Measurements from ENCODE around the gene MEF2C. TPM values are rescaled to one million over a fixed set of nuclear protein-coding genes. Genes with fewer than 3 reads are reported as not detected.

Gene MEF2C
- polyA plus RNA-seq, 3 donors: 32.0 to 89.3 (median 88.3) TPM

DNA sequence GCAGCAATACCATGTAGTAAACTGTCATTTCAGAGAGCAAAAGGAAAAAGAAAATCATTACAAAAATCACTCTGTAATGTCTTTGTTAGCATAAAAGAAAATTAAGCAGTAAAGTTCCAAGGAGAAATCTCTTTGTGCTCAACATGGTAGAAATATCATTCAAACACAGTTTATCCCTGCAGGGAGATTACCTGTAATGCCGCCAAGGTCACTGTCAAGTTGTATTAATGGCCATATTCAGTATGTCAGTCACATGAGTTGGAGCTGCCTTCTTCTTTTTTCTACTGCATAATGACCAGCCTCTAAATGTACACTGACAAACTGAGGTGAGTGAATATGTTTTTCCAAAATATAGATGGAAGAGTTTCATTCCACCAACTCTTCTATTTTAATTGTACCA, 36.5 kb downstream of the MEF2C start:
- no peak overlapping the region for H3K4me2 ChIP-seq (replicated peaks; ENCODE audit: extremely low read depth, low read length, poor library complexity, severe bottlenecking)

DNA sequence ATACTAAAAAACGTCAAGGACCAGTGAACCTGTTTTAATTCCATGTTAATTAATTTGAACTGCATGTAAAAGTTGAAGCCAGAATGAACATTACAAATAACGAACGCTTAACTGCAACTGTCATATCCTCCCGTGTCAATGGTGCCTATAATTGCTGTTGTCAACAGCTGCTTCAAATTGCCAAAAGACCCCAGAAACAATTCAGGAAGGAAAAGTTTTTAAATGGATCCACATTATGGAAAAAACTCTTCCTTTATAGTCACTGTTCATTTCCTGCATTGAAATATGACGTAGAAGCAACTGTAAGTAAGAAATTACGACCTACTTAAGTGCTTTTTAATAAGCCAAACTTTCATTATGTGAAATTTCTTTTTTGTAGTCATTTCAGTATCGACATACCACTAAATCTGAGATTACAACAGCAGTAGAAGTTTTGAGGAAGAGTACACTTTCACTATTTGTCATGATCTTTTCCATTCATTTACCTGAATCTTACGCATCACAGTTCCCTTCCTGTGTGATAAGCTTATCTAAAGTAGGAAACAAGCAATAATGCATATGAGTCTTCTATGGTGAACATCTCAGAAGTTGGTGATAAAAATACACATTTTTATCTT, 37.8 kb downstream of the MEF2C start:
- intact Hi-C loops (cut with micrococcal nuclease): no loop called here
- Mint-ChIP-seq H3K27me3 (ENCODE audit: low read depth in 3 of 3) (no peaks in the 10 kb centered on the region), H3K27ac (peak overlapping the region in 4 of 7 donors; percentile 26 to 38 (median 32)), H3K4me1 (peaks cover 38% of the 10 kb centered on the region), H3K4me3 (no peak overlapping the region), H3K36me3 (peaks cover 13 to 19% of the 10 kb centered on the region in 2 donors), H3K9me3 (no peaks in the 10 kb centered on the region)
- Histone ChIP-seq H3K4me1 (ENCODE audit: control insufficient read depth in 1 of 2, insufficient read depth in 2 of 2, low read length in 2 of 2) (peaks cover 7 to 28% of the 10 kb centered on the region in 2 donors), H3K79me2 (ENCODE audit: insufficient read depth, low read length) (peaks cover 39% of the 10 kb centered on the region), H4K20me1 (ENCODE audit: insufficient read depth, low read length) (peaks cover 23% of the 10 kb centered on the region), H3K4me3 (replicated peaks in 1 of 3; ENCODE audit: low read depth in 2 of 3, low read length in 3 of 3) (no peak overlapping the region), H3K9me3 (replicated peaks in 1 of 2; ENCODE audit: control insufficient read depth in 1 of 2, insufficient read depth in 1 of 2, low read length in 2 of 2) (no peaks in the 10 kb centered on the region), H2AFZ (ENCODE audit: insufficient read depth, low read depth, low read length, poor library complexity, severe bottlenecking) (no peak overlapping the region), H3K4me2 (replicated peaks; ENCODE audit: extremely low read depth, low read length, poor library complexity, severe bottlenecking) (peak overlapping the region; percentile 2), H3K27me3 (ENCODE audit: control insufficient read depth in 2 of 2, insufficient read depth in 2 of 2, low read length in 2 of 2) (no peaks in the 10 kb centered on the region), H3K27ac (ENCODE audit: low read depth in 1 of 2, low read length in 2 of 2) (no peak overlapping the region), H3K36me3 (replicated peaks in 1 of 2; ENCODE audit: control insufficient read depth in 1 of 2, insufficient read depth in 2 of 2, low read length in 2 of 2) (peaks cover 0 to 3% of the 10 kb centered on the region in 2 donors), H3K9ac (ENCODE audit: insufficient read depth, low read length, poor library complexity, severe bottlenecking) (no peak overlapping the region)
- peak in 2 of 3 donors; percentile 19 to 29 for DNase-seq
- TF ChIP-seq, protein P1, sequence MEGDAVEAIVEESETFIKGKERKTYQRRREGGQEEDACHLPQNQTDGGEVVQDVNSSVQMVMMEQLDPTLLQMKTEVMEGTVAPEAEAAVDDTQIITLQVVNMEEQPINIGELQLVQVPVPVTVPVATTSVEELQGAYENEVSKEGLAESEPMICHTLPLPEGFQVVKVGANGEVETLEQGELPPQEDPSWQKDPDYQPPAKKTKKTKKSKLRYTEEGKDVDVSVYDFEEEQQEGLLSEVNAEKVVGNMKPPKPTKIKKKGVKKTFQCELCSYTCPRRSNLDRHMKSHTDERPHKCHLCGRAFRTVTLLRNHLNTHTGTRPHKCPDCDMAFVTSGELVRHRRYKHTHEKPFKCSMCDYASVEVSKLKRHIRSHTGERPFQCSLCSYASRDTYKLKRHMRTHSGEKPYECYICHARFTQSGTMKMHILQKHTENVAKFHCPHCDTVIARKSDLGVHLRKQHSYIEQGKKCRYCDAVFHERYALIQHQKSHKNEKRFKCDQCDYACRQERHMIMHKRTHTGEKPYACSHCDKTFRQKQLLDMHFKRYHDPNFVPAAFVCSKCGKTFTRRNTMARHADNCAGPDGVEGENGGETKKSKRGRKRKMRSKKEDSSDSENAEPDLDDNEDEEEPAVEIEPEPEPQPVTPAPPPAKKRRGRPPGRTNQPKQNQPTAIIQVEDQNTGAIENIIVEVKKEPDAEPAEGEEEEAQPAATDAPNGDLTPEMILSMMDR (IDR thresholded peaks at IDR 0.05): no peak
- WGBS (ENCODE audit: insufficient coverage): no CpG with 5 or more reads among the region's 8 CpGs

More for the DNA sequence above, 36.5 kb downstream of the MEF2C start:
- Histone ChIP-seq H3K79me2 (ENCODE audit: insufficient read depth, low read length) (peaks cover 28% of the 10 kb centered on the region), H3K4me1 (ENCODE audit: control insufficient read depth in 1 of 2, insufficient read depth in 2 of 2, low read length in 2 of 2) (peaks cover 7 to 28% of the 10 kb centered on the region in 2 donors), H3K9ac (ENCODE audit: insufficient read depth, low read length, poor library complexity, severe bottlenecking) (no peak overlapping the region), H4K20me1 (ENCODE audit: insufficient read depth, low read length) (peaks cover 33% of the 10 kb centered on the region), H3K4me3 (replicated peaks in 1 of 3; ENCODE audit: low read depth in 2 of 3, low read length in 3 of 3) (no peak overlapping the region), H3K27ac (ENCODE audit: low read depth in 1 of 2, low read length in 2 of 2) (no peak overlapping the region), H2AFZ (ENCODE audit: insufficient read depth, low read depth, low read length, poor library complexity, severe bottlenecking) (no peak overlapping the region), H3K9me3 (replicated peaks in 1 of 2; ENCODE audit: control insufficient read depth in 1 of 2, insufficient read depth in 1 of 2, low read length in 2 of 2) (no peaks in the 10 kb centered on the region), H3K27me3 (ENCODE audit: control insufficient read depth in 2 of 2, insufficient read depth in 2 of 2, low read length in 2 of 2) (no peaks in the 10 kb centered on the region), H3K36me3 (replicated peaks in 1 of 2; ENCODE audit: control insufficient read depth in 1 of 2, insufficient read depth in 2 of 2, low read length in 2 of 2) (peaks cover 0 to 3% of the 10 kb centered on the region in 2 donors)
- intact Hi-C loops (cut with micrococcal nuclease): no loop called here
- H3K4me1 Mint-ChIP-seq: peaks cover 36% of the 10 kb centered on the region
- TF ChIP-seq, protein P1 (IDR thresholded peaks at IDR 0.05): no peak
- no peak for DNase-seq
- H3K9me3 Mint-ChIP-seq: no peaks in the 10 kb centered on the region
- H3K36me3 Mint-ChIP-seq: peaks cover 15 to 19% of the 10 kb centered on the region in 2 donors
- peak overlapping the region in 2 of 7 donors; percentile 36 to 65 for H3K27ac Mint-ChIP-seq
- no CpG with 5 or more reads among the region's 1 CpG for WGBS (ENCODE audit: insufficient coverage)
- H3K27me3 Mint-ChIP-seq (ENCODE audit: low read depth in 3 of 3): no peaks in the 10 kb centered on the region
- H3K4me3 Mint-ChIP-seq: no peak overlapping the region

All from CD14-positive monocyte (primary cell).